Esophagus squamous epithelium (tissue), 5 donors: ENCODE measurements around the gene FNIP2. TPM values are rescaled to one million over a fixed set of nuclear protein-coding genes. Genes with fewer than 3 reads are reported as not detected.

Experiments used
- DNase-seq: peaks from one replicate; lab custom pipeline; 2025; lab: John Stamatoyannopoulos, UW
- H3K27ac ChIP-seq, 4 donors: fragments of 200-600 bp; sonication (generic); one replicate each; pipeline ENCODE4 v1.5.1; 2016 to 2019; ENCODE audit warnings: mild to moderate bottlenecking in 1 of 4
- H3K27me3 ChIP-seq, 4 donors: fragments of 200-600 bp; sonication (generic); 1 replicate in 3 of 4; 2 replicates in 1 of 4; pipeline versions ENCODE4 v1.5.1 to v1.6.0; 2017 to 2021; ENCODE audit warnings: antibody characterized with exemption in 1 of 4
- H3K36me3 ChIP-seq, 3 donors: fragments of 200-600 bp; sonication (generic); one replicate each; pipeline ENCODE4 v1.5.1; 2016 to 2019
- H3K4me1 ChIP-seq, 3 donors: fragments of 200-600 bp; sonication (generic); one replicate each; pipeline ENCODE4 v1.5.1; 2017 to 2019
- H3K4me3 ChIP-seq, 4 donors: fragments of 200-600 bp; sonication (generic); 1 replicate in 3 of 4; 2 replicates in 1 of 4; pipeline ENCODE4 v1.5.1; 2016 to 2019; ENCODE audit warnings: mild to moderate bottlenecking in 2 of 4, moderate library complexity in 1 of 4
- H3K9me3 ChIP-seq, 3 donors: fragments of 200-600 bp; sonication (generic); one replicate each; pipeline ENCODE4 v1.5.1; 2016 to 2019
- CTCF ChIP-seq, 6 experiments: fragments of 450-650 bp in 4 of 6; fragments of 200-600 bp in 2 of 6; sonication (generic) in 2 of 6; IDR thresholded peaks; one replicate each; pipeline ENCODE4 v1.5.1; 2016 to 2019; ENCODE audit warnings: antibody characterized with exemption in 6 of 6, mild to moderate bottlenecking in 4 of 6, moderate library complexity in 4 of 6
- POLR2A ChIP-seq, 4 donors: fragments of 450-650 bp; IDR thresholded peaks; one replicate each; pipeline ENCODE4 v1.6.1; 2017; ENCODE audit warnings: antibody characterized with exemption in 4 of 4, mild to moderate bottlenecking in 4 of 4, moderate library complexity in 3 of 4
- WGBS, 2 donors: methylation state at CpG; one replicate each; pipeline ENCODE4 v1.1.5; 2018; 5-methylcytosine and 5-hydroxymethylcytosine counted together
- intact Hi-C: fragments of 100-400 bp; cut with DNase I; formaldehyde crosslinking; loops from one replicate; pipeline ENCODE4 v1.15.0; 2022
- total RNA-seq, 4 donors: library from RNA; depleted of rRNA; stranded (reverse); fragments of >200 nt; gene quantifications; one replicate each; pipeline ENCODE4 v1.1.0, GENCODE V29; 2016
- donor health status: DM: yes; HTN: yes; CAD: no.

FNIP2 gene
- total RNA-seq, 4 donors from 2014 or later = 6.0 to 28.8 (median 12.4) TPM

GRCh38 chr4:158930639-158930972 is 161.8 kb downstream of the FNIP2 start:
- TF ChIP-seq POLR2A (IDR thresholded peaks at IDR 0.05) (no peak), CTCF (IDR thresholded peaks at IDR 0.05) (no peak)
- Histone ChIP-seq H3K27me3 (no peaks in the 10 kb centered on the region), H3K4me1 (no peaks in the 10 kb centered on the region), H3K9me3 (peaks cover 0 to 3% (median 0%) of the 10 kb centered on the region in 3 donors), H3K27ac (no peak overlapping the region), H3K4me3 (no peak overlapping the region), H3K36me3 (no peaks in the 10 kb centered on the region)
- intact Hi-C loops = no loop called here
- no peak for DNase-seq

GRCh38 chr4:158933236-158933635 is 164.4 kb downstream of the FNIP2 start:
- Histone ChIP-seq H3K27ac (no peak overlapping the region), H3K27me3 (no peaks in the 10 kb centered on the region), H3K36me3 (no peaks in the 10 kb centered on the region), H3K9me3 (peaks cover 0 to 3% (median 0%) of the 10 kb centered on the region in 3 donors), H3K4me1 (peaks cover 0 to 4% (median 0%) of the 10 kb centered on the region in 3 donors), H3K4me3 (no peak overlapping the region)
- intact Hi-C loops = no loop called here
- no peak for DNase-seq
- 57 to 61% methylated on average over 2 of the region's 2 CpGs for WGBS, 2 donors
- TF ChIP-seq POLR2A (IDR thresholded peaks at IDR 0.05) = no peak
- TF ChIP-seq CTCF (IDR thresholded peaks at IDR 0.05) = no peak

- no peaks in the 10 kb centered on the region for H3K36me3 ChIP-seq
- no peaks in the 10 kb centered on the region for H3K9me3 ChIP-seq
- intact Hi-C loops = no loop called here
- WGBS, 2 donors = 79 to 87% methylated on average over 6 of the region's 6 CpGs
- no peaks in the 10 kb centered on the region for H3K27me3 ChIP-seq
- no peak for TF ChIP-seq CTCF (IDR thresholded peaks at IDR 0.05)
- TF ChIP-seq POLR2A (IDR thresholded peaks at IDR 0.05) = no peak
- H3K4me3 ChIP-seq = no peak overlapping the region
- no peak overlapping the region for H3K27ac ChIP-seq
- no peak for DNase-seq
- H3K4me1 ChIP-seq = peaks cover 0 to 4% (median 0%) of the 10 kb centered on the region in 3 donors
Measured at GRCh38 chr4:158934996-158935669, 166.3 kb downstream of the FNIP2 start.

- H3K27me3 ChIP-seq = no peaks in the 10 kb centered on the region
- H3K36me3 ChIP-seq = no peaks in the 10 kb centered on the region
- peaks cover 0 to 4% (median 0%) of the 10 kb centered on the region in 3 donors for H3K4me1 ChIP-seq
- intact Hi-C loops = no loop called here
- WGBS, 2 donors = 61 to 71% methylated on average over 6 of the region's 6 CpGs
- peak overlapping the region in 2 of 4 donors; percentile 18 to 34 for H3K27ac ChIP-seq
- no peak for DNase-seq
- no peaks in the 10 kb centered on the region for H3K9me3 ChIP-seq
- no peak for TF ChIP-seq POLR2A (IDR thresholded peaks at IDR 0.05)
- no peak for TF ChIP-seq CTCF (IDR thresholded peaks at IDR 0.05)
- peak overlapping the region in 1 of 4 donors; percentile 30 for H3K4me3 ChIP-seq
Measured at GRCh38 chr4:158936238-158936637, 167.4 kb downstream of the FNIP2 start.

GRCh38 chr4:158938220-158939044 is 169.6 kb downstream of the FNIP2 start:
- Histone ChIP-seq H3K4me3 (no peak overlapping the region), H3K4me1 (peaks cover 0 to 4% (median 0%) of the 10 kb centered on the region in 3 donors), H3K27me3 (no peaks in the 10 kb centered on the region), H3K36me3 (no peaks in the 10 kb centered on the region), H3K27ac (no peak overlapping the region), H3K9me3 (no peaks in the 10 kb centered on the region)
- intact Hi-C loops = no loop called here
- 86 to 88% methylated on average over 4 of the region's 4 CpGs for WGBS, 2 donors
- DNase-seq = no peak
- no peak for TF ChIP-seq CTCF (IDR thresholded peaks at IDR 0.05)
- no peak for TF ChIP-seq POLR2A (IDR thresholded peaks at IDR 0.05)
